GM19238 (cell line): ENCODE data around the gene USP31.
"Not testable (repeated sequence)": the region's sequence is repeated elsewhere in the genome, so short reads cannot be mapped to it uniquely, and the experiment has no call there.

Experiments
- DNase-seq: peaks from one replicate; pipeline ENCODE4 v3.0.0; 2011; ENCODE audit warnings: low spot score; ENCODE audit not compliant: insufficient read length

The USP31 gene

DNA sequence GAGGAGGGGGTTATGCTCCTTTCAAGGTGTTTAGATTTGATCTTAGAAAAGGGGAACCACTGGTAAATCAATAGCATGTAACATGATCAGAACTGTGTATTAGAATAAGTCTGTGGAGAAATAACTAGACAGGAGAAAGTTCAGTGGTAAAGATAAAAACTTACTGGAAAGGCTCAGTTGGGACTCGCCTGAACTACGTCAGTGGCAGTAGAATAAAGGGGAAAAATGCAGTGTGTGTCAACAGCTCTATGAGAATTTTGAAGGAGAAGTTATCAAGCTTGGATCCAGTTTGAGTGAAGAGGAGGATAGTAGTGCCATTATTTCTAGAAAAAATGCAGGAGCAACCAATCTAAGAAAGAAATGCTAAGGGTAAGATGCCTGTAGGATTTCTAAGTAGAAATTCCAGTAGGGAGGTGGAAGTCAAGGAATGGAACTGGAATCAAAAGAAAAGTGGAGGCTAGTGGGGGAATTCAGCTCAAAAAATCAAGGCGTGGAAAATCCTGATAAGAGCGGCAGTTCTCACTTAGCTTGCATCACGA is 48.2 kb downstream of the USP31 start:
- no peak for DNase-seq

DNA sequence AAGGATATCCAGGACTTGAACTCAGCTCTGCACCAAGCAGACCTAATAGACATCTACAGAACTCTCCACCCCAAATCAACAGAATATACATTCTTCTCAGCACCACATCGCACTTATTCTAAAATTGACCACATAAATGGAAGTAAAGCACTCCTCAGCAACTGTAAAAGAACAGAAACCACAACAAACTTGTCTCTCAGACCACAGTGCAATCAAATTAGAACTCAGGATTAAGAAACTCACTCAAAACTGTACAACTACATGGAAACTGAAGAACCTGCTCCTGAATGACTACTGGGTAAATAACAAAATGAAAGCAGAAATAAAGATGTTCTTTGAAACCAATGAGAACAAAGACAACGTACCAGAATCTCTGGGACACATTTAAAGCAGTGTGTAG is 52.8 kb downstream of the USP31 start:
- not testable (repeated sequence) for DNase-seq

GRCh38 chr16:23094136-23094535 is 55.1 kb downstream of the USP31 start:
- not testable (repeated sequence) for DNase-seq

DNA sequence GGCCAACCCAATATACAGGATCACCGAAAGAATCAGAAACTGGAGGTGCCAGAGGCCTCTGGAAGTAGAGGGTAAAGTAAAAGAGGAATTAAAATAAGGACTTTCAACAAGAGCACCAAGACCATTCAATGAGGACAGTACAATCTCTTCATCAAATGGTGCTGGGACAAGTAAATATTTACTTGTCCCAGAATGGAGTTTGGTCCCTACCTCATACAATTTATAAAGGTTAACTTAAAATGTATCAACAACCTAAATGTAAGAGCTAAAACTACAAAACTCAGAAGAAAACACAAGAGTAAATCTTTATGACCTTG is 56.5 kb downstream of the USP31 start:
- no peak for DNase-seq

DNA sequence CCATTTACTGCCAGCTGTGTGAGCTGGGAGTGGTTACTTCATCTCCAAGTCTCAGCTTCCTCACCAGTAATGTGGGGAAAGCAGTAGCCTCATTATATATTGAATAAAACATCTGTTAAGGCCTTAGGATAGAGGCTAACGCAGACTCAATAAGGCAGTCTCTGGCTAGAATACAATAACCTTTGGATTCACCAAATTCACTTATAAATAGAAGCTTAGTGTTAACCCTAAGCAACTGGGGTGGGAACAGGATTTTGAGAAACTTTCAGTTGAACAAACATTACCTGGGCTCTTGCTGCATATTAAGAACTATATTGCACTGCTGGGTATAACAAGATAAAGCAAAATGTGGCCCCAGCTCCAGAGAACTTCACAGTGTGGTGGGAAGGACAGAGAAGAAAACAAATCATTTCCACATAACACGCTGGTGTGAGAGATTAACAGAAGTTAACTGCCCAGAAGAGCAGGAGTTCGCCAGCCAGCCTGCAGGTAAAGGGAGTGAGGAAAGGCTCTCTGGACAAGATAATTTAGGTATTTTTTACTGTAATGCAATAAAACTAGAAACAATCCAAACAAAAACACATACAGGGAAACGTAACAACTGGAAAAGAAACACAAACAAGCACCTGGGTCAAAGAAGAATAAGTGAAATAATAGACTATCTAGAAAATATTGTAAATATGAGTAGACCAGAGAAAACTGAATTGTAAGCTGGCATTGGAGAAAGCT is 57.0 kb downstream of the USP31 start:
- DNase-seq, result no peak

- DNase-seq, result no peak
Measured at GRCh38 chr16:23089111-23089510, 60.1 kb downstream of the USP31 start.

DNA sequence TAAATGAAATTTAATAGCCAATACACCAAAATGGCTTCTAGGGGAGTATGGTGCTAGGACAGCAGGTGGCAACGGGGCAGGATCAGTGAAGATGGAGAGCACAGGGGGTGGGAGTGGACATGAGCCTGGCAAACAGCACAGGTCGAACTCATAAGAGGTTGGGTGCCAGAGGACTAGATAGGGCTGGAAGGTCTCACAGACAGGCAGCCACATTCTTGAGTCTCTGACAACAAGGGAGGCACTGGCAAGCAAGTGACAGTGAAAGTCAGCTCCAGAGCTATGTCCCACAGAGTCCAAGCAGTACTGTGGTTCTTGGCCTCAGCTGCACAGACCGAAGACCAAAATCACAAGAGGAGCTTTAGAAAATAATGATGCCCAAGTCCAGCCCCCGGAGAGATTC is 61.2 kb downstream of the USP31 start:
- no peak for DNase-seq

DNA sequence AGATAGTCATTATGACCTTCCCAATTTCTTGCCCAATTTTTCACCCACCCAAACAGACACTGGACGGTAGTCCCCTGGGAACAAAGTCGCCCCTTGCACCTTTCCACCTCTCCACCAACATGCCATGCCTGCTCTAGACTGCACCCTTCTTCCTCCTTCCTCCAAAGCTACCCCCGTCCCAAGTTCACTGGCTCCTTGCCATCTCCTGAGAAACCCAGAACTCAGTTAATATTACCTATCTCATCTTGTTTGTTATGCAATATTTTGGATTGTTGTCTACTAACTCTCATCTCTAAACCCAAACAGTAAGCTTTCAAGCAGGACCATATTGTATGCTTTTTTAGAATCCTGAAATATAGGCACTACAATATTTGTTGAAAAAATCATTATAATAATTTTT is 63.3 kb downstream of the USP31 start:
- DNase-seq, result no peak

- DNase-seq, result no peak
Measured at GRCh38 chr16:23082161-23082788, 67.0 kb downstream of the USP31 start.

GRCh38 chr16:23081675-23082119 is 67.6 kb downstream of the USP31 start:
- DNase-seq, result no peak

GRCh38 chr16:23080747-23081146 is 68.5 kb downstream of the USP31 start:
- no peak for DNase-seq

GRCh38 chr16:23080329-23080728 is 68.9 kb downstream of the USP31 start:
- DNase-seq, result no peak

DNA sequence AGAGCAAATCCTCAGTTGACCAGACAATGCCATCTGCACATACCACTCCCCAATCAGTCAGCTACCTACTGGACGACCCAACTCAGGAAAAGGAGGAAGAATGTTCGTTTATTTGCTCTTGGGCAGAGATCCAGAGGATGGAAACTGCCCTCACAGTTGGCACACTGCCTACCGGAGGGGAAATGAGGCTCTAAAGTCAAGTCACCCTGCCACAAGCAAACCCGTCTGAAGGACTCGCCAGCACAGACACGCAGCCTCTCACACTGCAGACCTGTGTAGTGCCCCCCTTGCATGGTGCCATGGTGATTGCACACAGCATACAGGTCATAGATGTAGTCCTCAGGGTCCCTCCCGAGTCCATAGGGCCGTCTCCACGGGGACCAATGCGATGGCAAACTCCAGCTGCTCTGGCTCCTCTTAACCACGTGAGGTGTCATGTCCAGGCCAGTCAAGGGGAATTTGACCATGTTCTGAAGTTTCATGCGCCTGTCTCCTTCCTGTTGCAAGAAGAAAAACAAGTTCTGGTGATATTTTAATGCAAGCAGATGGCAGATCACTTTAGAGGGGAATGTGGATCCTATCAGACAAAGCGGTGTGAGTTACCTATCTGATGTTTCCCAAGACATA is 69.5 kb downstream of the USP31 start:
- no peak for DNase-seq

DNA sequence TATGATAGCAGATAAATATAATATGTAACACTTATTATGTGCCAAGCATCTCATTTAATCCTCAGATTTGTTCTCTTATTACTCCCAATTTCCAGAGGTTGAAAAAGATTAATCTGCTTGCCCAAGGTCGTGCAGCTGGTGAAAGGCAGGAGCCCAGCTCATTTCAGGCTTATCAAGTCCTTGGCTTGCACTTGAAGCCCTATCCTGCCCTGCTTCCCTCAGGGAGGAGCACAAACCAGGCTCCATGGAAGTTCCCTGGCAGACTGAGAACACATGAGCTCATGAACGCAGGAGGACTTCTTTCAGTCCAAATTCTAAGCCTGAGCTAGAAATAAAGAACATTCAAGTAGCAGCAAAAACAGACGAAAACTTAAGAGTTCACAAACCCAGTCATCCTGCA is 74.8 kb downstream of the USP31 start:
- DNase-seq, result no peak

- DNase-seq, result no peak
Measured at GRCh38 chr16:23072769-23073549, 76.3 kb downstream of the USP31 start.

- DNase-seq, result no peak
Measured at GRCh38 chr16:23072084-23072599, 77.1 kb downstream of the USP31 start.

DNA sequence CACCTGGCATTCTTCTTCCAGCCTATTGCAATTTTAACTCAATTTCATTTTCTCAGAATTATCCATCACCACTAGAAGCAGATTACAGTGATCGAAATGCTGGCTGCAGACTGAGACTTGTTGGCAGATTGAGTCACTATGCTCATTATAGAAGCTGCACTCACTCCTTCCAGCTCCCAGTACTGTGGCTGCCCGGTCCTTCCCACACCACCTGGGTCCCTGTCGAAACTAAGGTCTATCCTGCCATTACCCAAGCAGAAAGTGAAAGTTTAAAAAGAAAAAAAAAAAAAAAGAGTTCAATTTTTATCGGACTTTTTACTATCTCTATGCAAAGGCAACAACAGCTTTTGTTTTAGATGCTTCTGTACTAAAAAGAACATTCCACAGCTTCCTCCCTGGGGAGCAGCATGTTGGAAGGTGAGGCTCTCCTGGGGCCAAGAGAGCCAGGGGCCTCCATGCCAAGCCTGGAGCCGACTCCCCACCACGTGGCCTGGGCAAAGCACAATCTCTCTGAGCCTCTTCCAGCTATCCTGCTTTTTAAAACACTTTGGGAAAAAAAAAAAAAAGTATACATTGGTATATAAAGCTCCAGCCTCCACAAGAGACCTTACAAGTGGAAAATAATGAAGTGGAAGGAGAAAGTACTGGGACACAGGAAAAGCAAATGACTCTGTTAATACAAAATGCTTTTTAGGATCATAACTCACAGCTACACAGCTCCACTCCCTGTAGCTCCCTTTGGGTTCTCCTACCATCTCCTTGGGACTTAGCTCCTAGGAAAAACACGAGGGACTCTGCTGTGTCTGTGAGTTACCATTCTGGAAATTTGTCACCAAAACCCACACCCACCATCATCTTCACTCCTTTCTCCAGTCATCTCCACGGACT is 77.8 kb downstream of the USP31 start:
- no peak for DNase-seq

DNA sequence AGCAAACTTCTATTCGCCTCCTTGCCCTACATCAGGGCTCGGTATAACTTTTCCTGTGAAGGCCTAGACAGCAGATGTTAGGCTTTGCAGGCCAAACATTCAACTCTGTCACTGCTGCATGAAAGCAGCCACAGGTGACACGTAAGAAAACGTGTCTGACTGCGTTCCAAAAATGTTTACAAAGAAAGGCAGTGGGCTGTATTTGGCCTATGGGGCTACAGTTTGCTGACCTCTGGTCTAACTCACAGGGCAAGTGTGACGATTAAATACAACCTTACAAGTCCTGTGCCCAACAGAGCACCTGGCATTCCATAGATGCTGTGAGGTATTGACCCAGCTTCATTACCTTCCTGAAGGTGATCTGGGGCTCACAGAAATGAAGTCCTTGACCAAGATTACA is 79.4 kb downstream of the USP31 start:
- DNase-seq, result no peak

- no peak for DNase-seq
Measured at GRCh38 chr16:23068079-23068736, 81.0 kb downstream of the USP31 start.

GRCh38 chr16:23066676-23067075 is 82.6 kb downstream of the USP31 start:
- no peak for DNase-seq
